Measurements from ENCODE around the gene PBRM1. TPM values are rescaled to one million over a fixed set of nuclear protein-coding genes. Genes with fewer than 3 reads are reported as not detected.
A peak's percentile ranks its signal among the peaks of the same experiment; 100 is the strongest.

The PBRM1 gene
- total RNA-seq, 4 donors from 2014 or later = 111 to 165 (median 125) TPM

DNA sequence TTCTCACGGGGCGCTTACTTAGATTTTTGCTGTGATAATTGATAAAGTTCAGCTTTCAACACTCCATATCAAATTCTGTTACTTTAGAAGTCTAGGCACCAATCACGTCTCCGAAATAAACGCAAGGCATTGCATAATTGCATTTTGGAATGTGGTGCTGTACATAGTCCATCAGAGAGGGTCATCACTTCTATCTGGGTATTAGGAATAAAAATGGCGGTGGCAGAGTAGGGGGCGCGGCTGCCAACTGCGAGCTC is 149.7 kb downstream of the PBRM1 start:
- H3K4me3 ChIP-seq (replicated peaks in 1 of 3) = no peak overlapping the region
- H3K36me3 ChIP-seq = peaks cover 0 to 3% of the 10 kb centered on the region in 2 donors
- H3K4me1 ChIP-seq = peaks cover 48 to 76% of the 10 kb centered on the region in 2 donors

DNA sequence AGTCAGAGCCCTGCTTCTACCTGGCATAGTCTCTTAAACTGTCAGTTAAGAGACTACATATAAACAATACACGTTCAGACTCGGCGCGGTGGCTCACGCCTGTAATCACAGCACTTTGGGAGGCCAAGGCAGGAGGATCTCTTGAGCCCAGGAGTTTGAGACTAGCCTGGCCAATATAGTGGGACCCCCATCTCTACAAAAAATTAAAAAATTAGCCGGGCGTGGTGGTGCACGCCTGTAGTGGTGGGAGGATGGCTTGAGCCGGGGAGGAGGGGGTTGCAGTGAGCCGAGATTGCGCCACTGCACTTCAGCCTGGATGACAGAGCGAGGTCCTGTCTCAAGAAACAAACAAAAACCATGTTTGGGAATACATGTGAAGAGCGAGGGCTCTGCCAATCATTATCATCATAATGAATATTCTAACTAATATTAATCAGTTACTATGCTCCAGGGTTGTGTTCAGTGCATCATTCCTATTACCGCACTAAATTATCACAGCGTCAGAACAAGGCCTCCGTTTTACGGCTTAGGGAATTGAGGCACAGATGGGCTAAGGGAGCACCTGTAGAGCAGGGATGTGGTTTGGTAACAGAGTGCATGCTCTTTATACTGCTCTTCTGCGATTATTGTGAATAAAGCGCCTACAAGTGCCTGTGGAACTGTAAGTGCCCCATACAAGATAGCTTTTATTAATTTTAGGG is 150.2 kb downstream of the PBRM1 start:
- Histone ChIP-seq H3K4me1 (peaks cover 44 to 71% of the 10 kb centered on the region in 2 donors), H3K36me3 (peaks cover 0 to 2% of the 10 kb centered on the region in 2 donors), H3K4me3 (replicated peaks in 1 of 3) (no peak overlapping the region), H3K27ac (peak overlapping the region in 2 of 3 donors; percentile 52 to 86), H3K9me3 (no peaks in the 10 kb centered on the region), H3K27me3 (no peaks in the 10 kb centered on the region)
- DNase-seq = no peak
- intact Hi-C loops (cut with DNase I) = loop anchor here (5.0 kb wide), 1 partner anchor 483 kb away; no protein-coding TSS in a partner anchor
- no peak for TF ChIP-seq POLR2A (IDR thresholded peaks at IDR 0.05)
- TF ChIP-seq, protein P1, sequence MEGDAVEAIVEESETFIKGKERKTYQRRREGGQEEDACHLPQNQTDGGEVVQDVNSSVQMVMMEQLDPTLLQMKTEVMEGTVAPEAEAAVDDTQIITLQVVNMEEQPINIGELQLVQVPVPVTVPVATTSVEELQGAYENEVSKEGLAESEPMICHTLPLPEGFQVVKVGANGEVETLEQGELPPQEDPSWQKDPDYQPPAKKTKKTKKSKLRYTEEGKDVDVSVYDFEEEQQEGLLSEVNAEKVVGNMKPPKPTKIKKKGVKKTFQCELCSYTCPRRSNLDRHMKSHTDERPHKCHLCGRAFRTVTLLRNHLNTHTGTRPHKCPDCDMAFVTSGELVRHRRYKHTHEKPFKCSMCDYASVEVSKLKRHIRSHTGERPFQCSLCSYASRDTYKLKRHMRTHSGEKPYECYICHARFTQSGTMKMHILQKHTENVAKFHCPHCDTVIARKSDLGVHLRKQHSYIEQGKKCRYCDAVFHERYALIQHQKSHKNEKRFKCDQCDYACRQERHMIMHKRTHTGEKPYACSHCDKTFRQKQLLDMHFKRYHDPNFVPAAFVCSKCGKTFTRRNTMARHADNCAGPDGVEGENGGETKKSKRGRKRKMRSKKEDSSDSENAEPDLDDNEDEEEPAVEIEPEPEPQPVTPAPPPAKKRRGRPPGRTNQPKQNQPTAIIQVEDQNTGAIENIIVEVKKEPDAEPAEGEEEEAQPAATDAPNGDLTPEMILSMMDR (IDR thresholded peaks at IDR 0.05) = no peak
- WGBS, 2 donors = 93 to 94% methylated on average over 19 of the region's 19 CpGs

More for the DNA sequence above, 149.7 kb downstream of the PBRM1 start:
- Histone ChIP-seq H3K27me3 (no peaks in the 10 kb centered on the region), H3K27ac (peak overlapping the region in 2 of 3 donors; percentile 52 to 59), H3K9me3 (no peaks in the 10 kb centered on the region)
- intact Hi-C loops (cut with DNase I) = loop anchor here (5.0 kb wide), 1 partner anchor 484 kb away; no protein-coding TSS in a partner anchor
- no peak for TF ChIP-seq POLR2A (IDR thresholded peaks at IDR 0.05)
- WGBS, 2 donors = 21 to 23% methylated on average over 9 of the region's 9 CpGs
- no peak for DNase-seq

DNA sequence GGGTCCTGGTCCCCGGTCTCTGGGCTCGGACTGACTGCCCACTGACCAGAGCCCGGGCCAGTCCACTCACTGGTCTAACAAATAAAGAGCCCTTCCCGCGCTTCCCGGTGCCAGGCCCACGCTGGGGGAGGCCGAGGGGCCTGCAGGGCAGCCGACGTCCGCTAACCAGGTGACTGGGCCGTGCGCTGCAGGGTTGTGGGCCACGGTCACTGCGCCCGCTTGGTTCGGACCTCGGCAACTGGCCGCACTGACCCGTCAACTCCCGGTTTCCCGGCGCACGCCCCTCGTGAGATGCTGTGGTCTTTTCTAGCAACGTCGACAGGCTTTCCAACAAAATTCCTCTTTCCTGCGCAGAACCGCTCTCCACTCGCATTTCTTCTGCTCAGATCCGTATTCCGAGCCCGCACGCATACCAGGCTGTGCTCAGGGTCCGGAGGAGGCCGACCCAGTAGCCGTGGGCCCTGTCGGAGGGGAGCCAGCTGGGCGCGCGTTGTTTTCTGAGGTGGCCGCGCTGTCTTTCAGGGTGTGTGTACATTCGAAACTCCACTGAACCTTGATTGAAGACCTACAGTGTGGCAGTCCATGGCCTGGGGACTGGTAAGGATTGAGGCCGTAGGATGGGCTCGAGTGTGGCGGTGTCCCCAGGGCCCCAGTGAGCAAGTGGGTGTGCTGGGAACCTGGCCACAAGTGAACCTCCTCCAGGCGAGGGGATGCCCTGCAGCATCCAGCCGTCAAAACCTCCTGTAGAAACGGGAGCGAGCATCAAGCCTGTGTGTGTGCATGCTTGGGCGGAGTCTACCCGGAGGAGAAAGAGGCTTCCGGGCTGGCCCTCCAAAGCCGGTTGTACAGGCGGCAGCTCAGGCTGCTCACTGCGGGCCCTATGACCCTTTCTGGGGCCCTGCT is 151.2 kb downstream of the PBRM1 start:
- no peaks in the 10 kb centered on the region for H3K27me3 ChIP-seq
- no peak for TF ChIP-seq POLR2A (IDR thresholded peaks at IDR 0.05)
- TF ChIP-seq, protein P1 (IDR thresholded peaks at IDR 0.05) = no peak
- peak overlapping the region in 2 of 3 donors; percentile 48 to 56 for H3K4me3 ChIP-seq (replicated peaks in 1 of 3)
- DNase-seq = peak in 1 of 2 donors; percentile 34
- peak overlapping the region; percentile 75 to 88 (median 86) for H3K27ac ChIP-seq
- no peaks in the 10 kb centered on the region for H3K36me3 ChIP-seq
- 50 to 63% methylated on average over 39 to 51 of the region's 57 CpGs for WGBS, 2 donors
- intact Hi-C loops (cut with DNase I) = loop anchor here (5.0 kb wide), 2 partner anchors 77 to 482 kb away; partner anchors contain the start of gene NISCH
- H3K9me3 ChIP-seq = no peaks in the 10 kb centered on the region
- H3K4me1 ChIP-seq = peaks cover 38 to 70% of the 10 kb centered on the region in 2 donors

DNA sequence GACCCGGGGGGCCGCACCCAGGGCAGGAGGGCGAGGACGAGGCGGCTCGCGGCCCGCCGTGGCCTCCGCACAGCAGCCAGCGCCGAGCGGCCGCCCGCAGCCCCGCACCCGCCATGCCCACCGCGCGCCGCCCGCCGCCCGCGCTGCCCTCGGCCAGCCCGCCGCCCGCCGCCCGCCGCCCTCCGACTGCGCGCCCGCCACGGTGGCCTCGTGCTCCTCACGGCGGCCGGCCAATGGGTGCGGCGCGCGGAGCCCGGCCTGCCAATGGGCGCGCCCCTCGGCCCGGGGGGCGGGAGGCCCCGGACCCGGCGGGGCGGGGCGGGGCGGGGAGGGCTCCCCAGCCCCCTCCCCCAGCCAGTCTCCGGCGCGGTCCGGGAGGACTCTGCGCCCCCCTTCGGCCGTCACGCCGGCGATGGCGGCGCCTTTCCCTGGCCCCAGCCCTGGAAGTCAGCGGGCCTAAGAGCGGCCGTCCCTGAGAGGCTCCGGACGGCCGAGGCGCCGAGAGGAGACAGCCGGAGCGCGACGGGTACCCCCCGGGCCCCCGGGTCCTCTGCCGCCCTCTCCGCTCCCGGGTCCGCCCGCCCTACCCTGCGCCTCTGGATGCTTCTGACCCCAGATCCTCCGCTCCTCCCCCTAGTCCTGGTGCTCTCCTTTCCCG is 152.0 kb downstream of the PBRM1 start, which contains the start of gene NT5DC2:
TSS of gene NT5DC2 (minus strand) at position 235 of the 658 bp plus-strand sequence. CDS start at position 115, 120 bp downstream.
- peak; percentile 74 to 77 for DNase-seq
- Histone ChIP-seq H3K9me3 (no peaks in the 10 kb centered on the region), H3K4me1 (peaks cover 32 to 62% of the 10 kb centered on the region in 2 donors), H3K36me3 (peaks cover 0 to 4% of the 10 kb centered on the region in 2 donors), H3K27me3 (no peaks in the 10 kb centered on the region), H3K27ac (peak within 1 kb of the TSS; percentile 75 to 88 (median 86)), H3K4me3 (replicated peaks in 1 of 3) (peak within 1 kb of the TSS in 2 of 3 donors; percentile 58 to 70)
- TF ChIP-seq POLR2A (IDR thresholded peaks at IDR 0.05) = peak in 1 of 2 donors; percentile 13
- TF ChIP-seq, protein P1 (IDR thresholded peaks at IDR 0.05) = peak in 1 of 6 experiments; percentile 15
- WGBS, 2 donors = 2% methylated on average over 31 of the region's 91 CpGs; no CpG with 5 or more reads in 1 of the 2 donors
- intact Hi-C loops (cut with DNase I) = loop anchor here (5.0 kb wide), 1 partner anchor 76 kb away; the partner anchor contains the start of gene NISCH

Data from thyroid gland (tissue), 4 donors.